K562 (cell line): Measurements from ENCODE around the gene SH3YL1. TPM values are rescaled to one million over a fixed set of nuclear protein-coding genes. Genes with fewer than 3 reads are reported as not detected.

Source experiments
- ATAC-seq: fragments of 200-7000 bp; cut with Tn5 transposase; 3 replicates; pipeline ENCODE4 v1.9.1; 2020; ENCODE audit warnings: moderate library complexity
- BruUV-seq: library from RNA; stranded (reverse); fragments of 400-500 nt; replicated peaks from 2 replicates; lab custom pipeline; 2021; lab: Mats Ljungman, UMichigan
- CTCF ChIA-PET: fragments of 300-600 bp; formaldehyde crosslinking; extraction: SDS; loops from one replicate; lab custom pipeline; 2021; ENCODE audit warnings: low intra/inter-chr PET ratio; lab: Yijun Ruan, JAX
- POLR2A ChIA-PET: fragments of 300-600, 350-650 bp; sonication (Branson Sonifier 250); formaldehyde crosslinking; extraction: SDS; loops from one replicate; lab custom pipeline; 2021; ENCODE audit warnings: antibody characterized with exemption, inconsistent platforms; lab: Yijun Ruan, JAX
- DNase-seq, 4 experiments: peaks; one replicate each; pipeline versions ENCODE4 v3.0.0 to v3.0.0-alpha.2; 2011 to 2018; ENCODE audit warnings: low spot score in 3 of 4, mixed read lengths in 3 of 4; ENCODE audit errors: extremely low read depth in 1 of 4
- FAIRE-seq: peaks from 2 replicates; lab custom pipeline; 2011; peaks lifted over from hg19 to GRCh38; lab: Jason Lieb, UNC
- H2AFZ ChIP-seq: 2 replicates; pipeline ENCODE4 v1.6.0; 2011; ENCODE audit warnings: low read depth, low read length, control low read depth, inconsistent platforms
- H3K27ac ChIP-seq: fragments of 200-600 bp; 3 replicates; pipeline ENCODE4 v1.8.0; 2011; ENCODE audit warnings: low read depth, mild to moderate bottlenecking, control low read depth, inconsistent platforms, low read length, moderate library complexity, mixed read lengths; ENCODE audit errors: extremely low read depth
- H3K27me3 ChIP-seq, 2 experiments: fragments of 300-600 bp in 1 of 2; 2 replicates in 1 of 2; 3 replicates in 1 of 2; pipeline versions ENCODE4 v1.6.0 to v1.8.0; 2011; ENCODE audit warnings: inconsistent platforms in 2 of 2, low read length in 2 of 2, mild to moderate bottlenecking in 1 of 2, mixed read lengths in 1 of 2, moderate library complexity in 1 of 2; ENCODE audit not compliant: control insufficient read depth in 2 of 2, insufficient read depth in 2 of 2
- H3K36me3 ChIP-seq: fragments of 300-600 bp; 3 replicates; pipeline ENCODE4 v1.8.0; 2011; ENCODE audit warnings: mild to moderate bottlenecking, low read length, inconsistent platforms; ENCODE audit not compliant: control insufficient read depth, insufficient read depth
- H3K4me1 ChIP-seq, 2 experiments: fragments of 200-600 bp in 1 of 2; replicated peaks in 1 of 2; 2 replicates in 1 of 2; 3 replicates in 1 of 2; pipeline versions ENCODE4 v1.5.1 to v1.8.0; 2011; ENCODE audit warnings: inconsistent platforms in 2 of 2, low read length in 2 of 2, mild to moderate bottlenecking in 1 of 2, mixed read lengths in 1 of 2, moderate library complexity in 1 of 2; ENCODE audit not compliant: control insufficient read depth in 2 of 2, insufficient read depth in 2 of 2
- H3K4me2 ChIP-seq: 2 replicates; pipeline ENCODE4 v1.6.1; 2011; ENCODE audit warnings: low read length, control low read depth, inconsistent platforms, mixed read lengths; ENCODE audit not compliant: insufficient read depth
- H3K4me3 ChIP-seq: fragments of 200-600 bp; sonication (generic), shearing (Covaris generic); 2 replicates; pipeline ENCODE4 v1.5.1; 2016; ENCODE audit warnings: control low read depth, inconsistent platforms
- H3K79me2 ChIP-seq: fragments of 200-600 bp; 3 replicates; pipeline ENCODE4 v1.8.0; 2011; ENCODE audit warnings: low read length, inconsistent platforms; ENCODE audit not compliant: control insufficient read depth, insufficient read depth
- H3K9ac ChIP-seq, 2 experiments: 2 replicates each; pipeline versions ENCODE4 v1.6.0 to v1.6.1; 2011; ENCODE audit warnings: low read depth in 2 of 2, low read length in 2 of 2, control low read depth in 1 of 2, inconsistent platforms in 1 of 2, mild to moderate bottlenecking in 1 of 2, mixed read lengths in 1 of 2; ENCODE audit not compliant: insufficient read depth in 1 of 2
- H3K9me1 ChIP-seq: one replicate; pipeline ENCODE4 v1.6.0; 2011; ENCODE audit warnings: inconsistent platforms, mild to moderate bottlenecking, low read length, moderate library complexity; ENCODE audit not compliant: control insufficient read depth, insufficient read depth
- H3K9me3 ChIP-seq: replicated peaks from 2 replicates; pipeline ENCODE4 v1.5.1; 2011; ENCODE audit warnings: low read depth, low read length, inconsistent platforms; ENCODE audit not compliant: control insufficient read depth, insufficient read depth
- H4K20me1 ChIP-seq: replicated peaks from 2 replicates; pipeline ENCODE4 v1.6.1; 2011; ENCODE audit warnings: low read length, inconsistent platforms, mixed read lengths; ENCODE audit not compliant: control insufficient read depth, insufficient read depth
- KDM5B ChIP-seq: fragments of 200-600 bp; sonication (generic); IDR thresholded peaks from 2 replicates; pipeline ENCODE4 v1.6.1; 2012; ENCODE audit warnings: low read depth, mild to moderate bottlenecking, moderate library complexity, low read length, control low read depth, inconsistent platforms; ENCODE audit not compliant: insufficient replicate concordance
- RREB1 ChIP-seq: fragments of 250-450 bp; sonication (Bioruptor Pico); IDR thresholded peaks from 2 replicates; pipeline ENCODE4 v1.4.0; 2020
- ZNF282 ChIP-seq: sonication (generic); formaldehyde crosslinking; IDR thresholded peaks from 2 replicates; pipeline ENCODE4 v1.8.1; 2023; ENCODE audit warnings: missing genetic modification reagents
- ZNF444 ChIP-seq: fragments of 250-450 bp; sonication (Bioruptor Pico); IDR thresholded peaks from 2 replicates; pipeline ENCODE4 v1.4.0; 2020; ENCODE audit warnings: mild to moderate bottlenecking, moderate library complexity
- ZNF561 ChIP-seq: fragments of 450-650 bp; formaldehyde crosslinking; conservative IDR thresholded peaks from 2 replicates; pipeline ENCODE4 v1.4.0; 2020; ENCODE audit warnings: mild to moderate bottlenecking, moderate library complexity
- ZNF586 ChIP-seq: fragments of 450-650 bp; formaldehyde crosslinking; conservative IDR thresholded peaks from 2 replicates; pipeline ENCODE4 v1.4.0; 2020; ENCODE audit warnings: mild to moderate bottlenecking, moderate library complexity
- ZNF79 ChIP-seq: fragments of 250-450 bp; sonication (Bioruptor Pico); IDR thresholded peaks from 2 replicates; pipeline ENCODE4 v1.4.0; 2020; ENCODE audit warnings: low read depth, mild to moderate bottlenecking, moderate library complexity
- WGBS: fragments of 100-300 bp; shearing (Covaris generic); methylation state at CpG from one replicate; pipeline ENCODE4 v1.1.6; 2016; ENCODE audit warnings: low coverage, mixed read lengths; ENCODE audit not compliant: insufficient coverage; ENCODE audit errors: missing lambda C conversion rate; 5-methylcytosine and 5-hydroxymethylcytosine counted together
- in situ Hi-C: fragments of 300-500 bp; cut with MboI; formaldehyde crosslinking; loops from 4 replicates; pipeline ENCODE4 v1.15.0; 2018; ENCODE audit warnings: inconsistent platforms, mixed read lengths
- intact Hi-C: fragments of 100-400 bp; cut with micrococcal nuclease; formaldehyde crosslinking; loops from 2 replicates; pipeline ENCODE4 v1.14.2; 2022
- polyA plus RNA-seq, 8 experiments: library from polyadenylated mRNA; depleted of rRNA in 4 of 8; stranded (reverse) in 5 of 8; unstranded in 3 of 8; fragments of >200 nt; fragmentation: Nextera tagmentation in 2 of 8; fragmentation: Illumina TruSeq in 1 of 8; extraction: Ambion mirVana in 2 of 8; extraction: Trizol in 1 of 8; gene quantifications; 2 replicates each; pipeline versions ENCODE4 v1.2.1 to v1.2.3, GENCODE V29; 2011 to 2014; ENCODE audit warnings: inconsistent platforms in 1 of 8, missing spikeins in 1 of 8
- total RNA-seq, 7 experiments: library from RNA; depleted of rRNA in 6 of 7; stranded (reverse); fragments of >200 nt in 6 of 7; fragmentation: Illumina TruSeq in 2 of 7; extraction: Trizol in 2 of 7; gene quantifications; 2 replicates each; pipeline versions ENCODE4 v1.2.1 to v1.2.3, GENCODE V29; 2011 to 2021; ENCODE audit warnings: low replicate concordance in 1 of 7

SH3YL1 gene
- total and polyA plus RNA-seq, 9 of the 15 experiments (the other 6 are each of a cell fraction or from before 2014, with no cell fraction given) = 3.9 to 7.8 (median 5.3) TPM

DNA sequence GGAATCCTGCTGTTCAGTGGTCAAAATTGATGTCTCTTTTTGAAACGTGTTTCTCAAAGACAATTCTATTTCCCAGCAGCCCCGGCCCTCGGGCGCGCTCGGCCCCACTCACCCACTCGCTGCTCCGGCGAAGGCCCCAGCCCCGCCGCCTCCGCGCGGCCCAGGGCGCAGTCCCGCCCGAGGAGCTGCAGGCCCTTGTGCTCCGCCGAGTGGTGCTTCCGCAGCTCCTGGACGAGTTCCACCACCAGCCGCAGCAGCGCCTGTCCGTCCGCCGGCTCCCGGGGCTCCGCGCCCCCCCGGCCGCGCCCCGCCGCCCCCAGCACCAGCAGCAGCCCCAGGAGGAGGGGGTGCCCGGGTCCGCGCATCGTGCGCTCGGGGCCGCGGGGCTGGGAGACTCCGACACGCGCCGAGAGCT lies 23.6 kb upstream of the SH3YL1 start:
- ATAC-seq (no peak), FAIRE-seq (no peak), DNase-seq (no peak)
- POLR2A ChIA-PET = no interaction called here
- Histone ChIP-seq H3K79me2 (no peaks in the 10 kb centered on the region), H3K4me3 (no peak overlapping the region), H3K9ac (no peak overlapping the region), H2AFZ (no peak overlapping the region), H3K9me1 (no peaks in the 10 kb centered on the region), H3K36me3 (peaks cover 2% of the 10 kb centered on the region; the same call in 1 of the 3 replicates), H3K4me2 (no peak overlapping the region)
- no peak for TF ChIP-seq ZNF282 (CRISPR knock-in tag)
- TF ChIP-seq ZNF586 (CRISPR knock-in tag) = no peak
- TF ChIP-seq ZNF79 = no peak
- TF ChIP-seq KDM5B = no peak
- no peak for TF ChIP-seq ZNF561 (CRISPR knock-in tag)
- no peak for TF ChIP-seq ZNF444 (CRISPR knock-in tag)
- TF ChIP-seq RREB1 (CRISPR knock-in tag) = no peak
- TF ChIP-seq, all 486 proteins: peak for 0
- H3K27ac ChIP-seq = no peak overlapping the region
- H3K9me3 ChIP-seq = no peaks in the 10 kb centered on the region
- peaks cover 0 to 13% of the 10 kb centered on the region in 2 experiments; a peak in 3 of 5 replicates for H3K4me1 ChIP-seq
- BruUV-seq = no TSS peak
- CTCF ChIA-PET = no interaction called here
- H4K20me1 ChIP-seq = no peaks in the 10 kb centered on the region
- 94% methylated on average over 15 of the region's 46 CpGs for WGBS
- H3K27me3 ChIP-seq = no peaks in the 10 kb centered on the region
- in situ Hi-C loops = no loop called here
- intact Hi-C loops = no loop called here
